K562 (cell line): ENCODE results near the gene ZCCHC14. TPM values are rescaled to one million over a fixed set of nuclear protein-coding genes. Genes with fewer than 3 reads are reported as not detected.

Experiments used
- ATAC-seq: fragments of 200-7000 bp; cut with Tn5 transposase; 3 replicates; pipeline ENCODE4 v1.9.1; 2020; ENCODE audit warnings: moderate library complexity
- BruUV-seq: library from RNA; stranded (reverse); fragments of 400-500 nt; replicated peaks from 2 replicates; lab custom pipeline; 2021; lab: Mats Ljungman, UMichigan
- CTCF ChIA-PET: fragments of 300-600 bp; formaldehyde crosslinking; extraction: SDS; loops from one replicate; lab custom pipeline; 2021; ENCODE audit warnings: low intra/inter-chr PET ratio; lab: Yijun Ruan, JAX
- POLR2A ChIA-PET: fragments of 300-600, 350-650 bp; sonication (Branson Sonifier 250); formaldehyde crosslinking; extraction: SDS; loops from one replicate; lab custom pipeline; 2021; ENCODE audit warnings: antibody characterized with exemption, inconsistent platforms; lab: Yijun Ruan, JAX
- DNase-seq, 4 experiments: peaks; one replicate each; pipeline versions ENCODE4 v3.0.0 to v3.0.0-alpha.2; 2011 to 2018; ENCODE audit warnings: low spot score in 3 of 4, mixed read lengths in 3 of 4; ENCODE audit errors: extremely low read depth in 1 of 4
- FAIRE-seq: peaks from 2 replicates; lab custom pipeline; 2011; peaks lifted over from hg19 to GRCh38; lab: Jason Lieb, UNC
- H2AFZ ChIP-seq: 2 replicates; pipeline ENCODE4 v1.6.0; 2011; ENCODE audit warnings: low read depth, low read length, control low read depth, inconsistent platforms
- H3K27ac ChIP-seq: fragments of 200-600 bp; 3 replicates; pipeline ENCODE4 v1.8.0; 2011; ENCODE audit warnings: low read depth, mild to moderate bottlenecking, control low read depth, inconsistent platforms, low read length, moderate library complexity, mixed read lengths; ENCODE audit errors: extremely low read depth
- H3K27me3 ChIP-seq, 2 experiments: fragments of 300-600 bp in 1 of 2; 2 replicates in 1 of 2; 3 replicates in 1 of 2; pipeline versions ENCODE4 v1.6.0 to v1.8.0; 2011; ENCODE audit warnings: inconsistent platforms in 2 of 2, low read length in 2 of 2, mild to moderate bottlenecking in 1 of 2, mixed read lengths in 1 of 2, moderate library complexity in 1 of 2; ENCODE audit not compliant: control insufficient read depth in 2 of 2, insufficient read depth in 2 of 2
- H3K36me3 ChIP-seq: fragments of 300-600 bp; 3 replicates; pipeline ENCODE4 v1.8.0; 2011; ENCODE audit warnings: mild to moderate bottlenecking, low read length, inconsistent platforms; ENCODE audit not compliant: control insufficient read depth, insufficient read depth
- H3K4me1 ChIP-seq, 2 experiments: fragments of 200-600 bp in 1 of 2; replicated peaks in 1 of 2; 2 replicates in 1 of 2; 3 replicates in 1 of 2; pipeline versions ENCODE4 v1.5.1 to v1.8.0; 2011; ENCODE audit warnings: inconsistent platforms in 2 of 2, low read length in 2 of 2, mild to moderate bottlenecking in 1 of 2, mixed read lengths in 1 of 2, moderate library complexity in 1 of 2; ENCODE audit not compliant: control insufficient read depth in 2 of 2, insufficient read depth in 2 of 2
- H3K4me2 ChIP-seq: 2 replicates; pipeline ENCODE4 v1.6.1; 2011; ENCODE audit warnings: low read length, control low read depth, inconsistent platforms, mixed read lengths; ENCODE audit not compliant: insufficient read depth
- H3K4me3 ChIP-seq: fragments of 200-600 bp; sonication (generic), shearing (Covaris generic); 2 replicates; pipeline ENCODE4 v1.5.1; 2016; ENCODE audit warnings: control low read depth, inconsistent platforms
- H3K79me2 ChIP-seq: fragments of 200-600 bp; 3 replicates; pipeline ENCODE4 v1.8.0; 2011; ENCODE audit warnings: low read length, inconsistent platforms; ENCODE audit not compliant: control insufficient read depth, insufficient read depth
- H3K9ac ChIP-seq, 2 experiments: 2 replicates each; pipeline versions ENCODE4 v1.6.0 to v1.6.1; 2011; ENCODE audit warnings: low read depth in 2 of 2, low read length in 2 of 2, control low read depth in 1 of 2, inconsistent platforms in 1 of 2, mild to moderate bottlenecking in 1 of 2, mixed read lengths in 1 of 2; ENCODE audit not compliant: insufficient read depth in 1 of 2
- H3K9me1 ChIP-seq: one replicate; pipeline ENCODE4 v1.6.0; 2011; ENCODE audit warnings: inconsistent platforms, mild to moderate bottlenecking, low read length, moderate library complexity; ENCODE audit not compliant: control insufficient read depth, insufficient read depth
- H3K9me3 ChIP-seq: replicated peaks from 2 replicates; pipeline ENCODE4 v1.5.1; 2011; ENCODE audit warnings: low read depth, low read length, inconsistent platforms; ENCODE audit not compliant: control insufficient read depth, insufficient read depth
- H4K20me1 ChIP-seq: replicated peaks from 2 replicates; pipeline ENCODE4 v1.6.1; 2011; ENCODE audit warnings: low read length, inconsistent platforms, mixed read lengths; ENCODE audit not compliant: control insufficient read depth, insufficient read depth
- BRCA1 ChIP-seq, 2 experiments: fragments of 450-650 bp in 1 of 2; sonication (generic) in 1 of 2; formaldehyde crosslinking in 1 of 2; IDR thresholded peaks; 2 replicates each; pipeline versions ENCODE4 v1.5.0 to v1.6.1; 2017 to 2020; ENCODE audit warnings: mild to moderate bottlenecking in 1 of 2, missing genetic modification reagents in 1 of 2
- CBFA2T2 ChIP-seq: fragments of 450-650 bp; conservative IDR thresholded peaks from 2 replicates; pipeline ENCODE4 v1.6.1; 2017; ENCODE audit warnings: mild to moderate bottlenecking
- ELF4 ChIP-seq: fragments of 450-650 bp; formaldehyde crosslinking; IDR thresholded peaks from 2 replicates; pipeline ENCODE4 v1.4.0; 2022; ENCODE audit warnings: missing genetic modification characterization
- FOSL1 ChIP-seq: fragments of 200-800 bp; sonication (Bioruptor generic); conservative IDR thresholded peaks from 2 replicates; pipeline ENCODE4 v1.6.1; 2016; ENCODE audit warnings: missing genetic modification characterization, missing compliant biosample characterization
- LEF1 ChIP-seq: fragments of 450-650 bp; IDR thresholded peaks from 2 replicates; pipeline ENCODE4 v1.6.1; 2016; ENCODE audit warnings: mild to moderate bottlenecking
- MCM7 ChIP-seq, 2 experiments: fragments of 450-650 bp; IDR thresholded peaks; 2 replicates each; pipeline ENCODE4 v1.6.1; 2016 to 2018
- PML ChIP-seq: IDR thresholded peaks from 2 replicates; pipeline ENCODE4 v1.6.1; 2012; ENCODE audit warnings: low read length, inconsistent platforms
- SUPT5H ChIP-seq: fragments of 450-650 bp; IDR thresholded peaks from 2 replicates; pipeline ENCODE4 v1.6.1; 2016
- TCFL5 ChIP-seq: fragments of 250-450 bp; sonication (Bioruptor Pico); conservative IDR thresholded peaks from 2 replicates; pipeline ENCODE4 v1.6.1; 2021; ENCODE audit warnings: mild to moderate bottlenecking, moderate library complexity, matching md5 sums
- TEAD1 ChIP-seq, 2 experiments: fragments of 450-650 bp in 1 of 2; sonication (generic) in 1 of 2; formaldehyde crosslinking; IDR thresholded peaks; 2 replicates each; pipeline versions ENCODE4 v1.4.0 to v1.8.0; 2020 to 2022; ENCODE audit warnings: mild to moderate bottlenecking in 2 of 2, missing genetic modification reagents in 1 of 2
- ZNF12 ChIP-seq: sonication (generic); formaldehyde crosslinking; IDR thresholded peaks from 2 replicates; pipeline ENCODE4 v1.4.0; 2020; ENCODE audit warnings: mild to moderate bottlenecking, missing genetic modification reagents
- ZNF436 ChIP-seq: fragments of 250-450, 450-650 bp; sonication (Bioruptor Pico); formaldehyde crosslinking; IDR thresholded peaks from 2 replicates; pipeline ENCODE4 v1.7.0; 2020; ENCODE audit warnings: mild to moderate bottlenecking
- WGBS: fragments of 100-300 bp; shearing (Covaris generic); methylation state at CpG from one replicate; pipeline ENCODE4 v1.1.6; 2016; ENCODE audit warnings: low coverage, mixed read lengths; ENCODE audit not compliant: insufficient coverage; ENCODE audit errors: missing lambda C conversion rate; 5-methylcytosine and 5-hydroxymethylcytosine counted together
- in situ Hi-C: fragments of 300-500 bp; cut with MboI; formaldehyde crosslinking; loops from 4 replicates; pipeline ENCODE4 v1.15.0; 2018; ENCODE audit warnings: inconsistent platforms, mixed read lengths
- intact Hi-C: fragments of 100-400 bp; cut with micrococcal nuclease; formaldehyde crosslinking; loops from 2 replicates; pipeline ENCODE4 v1.14.2; 2022
- polyA plus RNA-seq, 8 experiments: library from polyadenylated mRNA; depleted of rRNA in 4 of 8; stranded (reverse) in 5 of 8; unstranded in 3 of 8; fragments of >200 nt; fragmentation: Nextera tagmentation in 2 of 8; fragmentation: Illumina TruSeq in 1 of 8; extraction: Ambion mirVana in 2 of 8; extraction: Trizol in 1 of 8; gene quantifications; 2 replicates each; pipeline versions ENCODE4 v1.2.1 to v1.2.3, GENCODE V29; 2011 to 2014; ENCODE audit warnings: inconsistent platforms in 1 of 8, missing spikeins in 1 of 8
- total RNA-seq, 7 experiments: library from RNA; depleted of rRNA in 6 of 7; stranded (reverse); fragments of >200 nt in 6 of 7; fragmentation: Illumina TruSeq in 2 of 7; extraction: Trizol in 2 of 7; gene quantifications; 2 replicates each; pipeline versions ENCODE4 v1.2.1 to v1.2.3, GENCODE V29; 2011 to 2021; ENCODE audit warnings: low replicate concordance in 1 of 7
- TF ChIP-seq, protein P1 (sequence below): fragments of 450-650 bp; IDR thresholded peaks from 2 replicates; pipeline ENCODE4 v1.6.1; 2017; ENCODE audit warnings: antibody characterized with exemption

ZCCHC14 gene
- total and polyA plus RNA-seq, 9 of the 15 experiments (the other 6 are each of a cell fraction or from before 2014, with no cell fraction given): 1.5 to 12.4 (median 2.9) TPM

GRCh38 chr16:87457709-87458423 is 35.0 kb downstream of the ZCCHC14 start:
- DNase-seq: no peak
- FAIRE-seq: no peak
- Histone ChIP-seq H3K27ac (no peak overlapping the region), H3K27me3 (no peaks in the 10 kb centered on the region), H3K4me2 (no peak overlapping the region), H2AFZ (no peak overlapping the region), H3K4me3 (no peak overlapping the region), H3K9me1 (no peaks in the 10 kb centered on the region), H3K79me2 (peaks cover 6% of the 10 kb centered on the region; the same call in 1 of the 3 replicates), H3K4me1 (peaks cover 0 to 17% of the 10 kb centered on the region in 2 experiments; a peak in 2 of 5 replicates), H3K36me3 (peaks cover 17% of the 10 kb centered on the region; the same call in 1 of the 3 replicates), H3K9me3 (no peaks in the 10 kb centered on the region), H3K9ac (no peak overlapping the region), H4K20me1 (peaks cover 7% of the 10 kb centered on the region; the same call in 1 of the 2 replicates)
- POLR2A ChIA-PET: no interaction called here
- CTCF ChIA-PET: no interaction called here
- intact Hi-C loops (no loop called here), in situ Hi-C loops (no loop called here)
- no peak for TF ChIP-seq TCFL5 (CRISPR knock-in tag)
- no peak for TF ChIP-seq CBFA2T2
- TF ChIP-seq, protein P1, sequence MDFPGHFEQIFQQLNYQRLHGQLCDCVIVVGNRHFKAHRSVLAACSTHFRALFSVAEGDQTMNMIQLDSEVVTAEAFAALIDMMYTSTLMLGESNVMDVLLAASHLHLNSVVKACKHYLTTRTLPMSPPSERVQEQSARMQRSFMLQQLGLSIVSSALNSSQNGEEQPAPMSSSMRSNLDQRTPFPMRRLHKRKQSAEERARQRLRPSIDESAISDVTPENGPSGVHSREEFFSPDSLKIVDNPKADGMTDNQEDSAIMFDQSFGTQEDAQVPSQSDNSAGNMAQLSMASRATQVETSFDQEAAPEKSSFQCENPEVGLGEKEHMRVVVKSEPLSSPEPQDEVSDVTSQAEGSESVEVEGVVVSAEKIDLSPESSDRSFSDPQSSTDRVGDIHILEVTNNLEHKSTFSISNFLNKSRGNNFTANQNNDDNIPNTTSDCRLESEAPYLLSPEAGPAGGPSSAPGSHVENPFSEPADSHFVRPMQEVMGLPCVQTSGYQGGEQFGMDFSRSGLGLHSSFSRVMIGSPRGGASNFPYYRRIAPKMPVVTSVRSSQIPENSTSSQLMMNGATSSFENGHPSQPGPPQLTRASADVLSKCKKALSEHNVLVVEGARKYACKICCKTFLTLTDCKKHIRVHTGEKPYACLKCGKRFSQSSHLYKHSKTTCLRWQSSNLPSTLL: no peak
- TF ChIP-seq FOSL1 (tag): peak; percentile 54; the same call in 1 of the 2 replicates
- TF ChIP-seq BRCA1 (IDR thresholded peaks at IDR 0.05): no peak
- TF ChIP-seq BRCA1 (CRISPR knock-in tag; IDR thresholded peaks at IDR 0.05): no peak
- TF ChIP-seq MCM7 (IDR thresholded peaks at IDR 0.05): no peak
- no peak for TF ChIP-seq ELF4 (CRISPR knock-in tag)
- TF ChIP-seq ZNF436 (CRISPR knock-in tag): no peak
- TF ChIP-seq SUPT5H: no peak
- TF ChIP-seq PML: no peak
- no peak for TF ChIP-seq LEF1
- TF ChIP-seq ZNF12: no peak
- TF ChIP-seq TEAD1 (CRISPR knock-in tag; IDR thresholded peaks at IDR 0.05): 0 out of 4 replicates have a peak, but pooled peaks of 1 of the 2 experiments have one; percentile 41
- no TSS peak for BruUV-seq
- no peak for ATAC-seq
- WGBS: 74% methylated on average over 20 of the region's 22 CpGs
